Stimulated activated CD8-positive, alpha-beta memory T cell treated with anti-CD3 and anti-CD28 coated beads, Interleukin-4, amount 100 ng/mL, for 24 hours (primary cell): Measurements from ENCODE around the gene GIGYF2.

Experiments
- DNase-seq: peaks from one replicate; pipeline ENCODE4 v3.0.0-alpha.2; 2020; ENCODE audit warnings: low read depth

GIGYF2 gene

DNA sequence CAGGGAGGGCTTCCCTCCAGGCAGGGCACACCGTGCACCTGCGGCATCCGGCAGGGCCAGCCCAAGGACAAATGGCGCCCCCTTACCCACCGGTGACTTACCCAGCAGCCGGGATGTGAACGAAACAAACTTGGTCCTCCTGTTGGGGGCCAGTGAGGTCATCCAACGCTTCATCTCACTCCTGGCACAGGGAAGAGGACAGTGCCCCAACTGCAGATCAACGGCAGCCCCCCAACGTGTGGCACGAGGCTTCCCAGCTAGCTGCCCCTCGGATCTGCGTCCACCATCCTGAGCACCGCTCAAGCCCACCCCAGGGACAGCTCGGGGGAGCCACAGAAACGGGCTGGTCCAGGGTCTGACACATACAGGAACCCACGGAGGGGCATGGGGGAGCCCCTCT, 185.0 kb downstream of the GIGYF2 start:
- DNase-seq = no peak

DNA sequence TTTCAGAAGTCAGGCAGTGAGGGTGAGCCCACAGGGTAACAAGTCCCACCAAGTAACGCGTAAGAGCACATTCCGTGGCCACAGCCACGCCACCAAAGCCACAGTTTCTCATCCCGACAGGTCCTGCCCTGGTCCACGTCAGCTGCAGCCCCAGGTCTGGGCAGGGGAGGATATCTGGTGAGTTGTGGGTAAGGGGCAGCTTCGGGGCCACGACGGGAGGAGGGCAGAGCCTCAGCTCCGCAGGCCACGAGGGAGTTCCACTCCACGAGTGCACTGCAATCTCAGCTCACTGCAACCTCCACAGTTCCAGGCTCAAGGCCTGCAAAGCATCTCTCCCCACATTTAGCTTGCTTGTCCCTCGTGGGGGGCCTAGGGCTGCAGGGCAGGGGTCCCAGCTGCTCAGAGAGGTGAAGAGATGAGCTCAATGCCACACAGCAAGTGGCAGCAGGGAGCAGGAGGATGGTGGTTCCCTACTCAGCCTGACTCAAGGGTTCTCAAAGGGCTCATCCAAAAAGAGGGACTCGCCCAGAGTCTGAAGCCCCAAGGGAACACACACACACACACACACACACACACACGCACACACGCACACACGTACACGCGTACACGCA, 185.5 kb downstream of the GIGYF2 start:
- no peak for DNase-seq

DNA sequence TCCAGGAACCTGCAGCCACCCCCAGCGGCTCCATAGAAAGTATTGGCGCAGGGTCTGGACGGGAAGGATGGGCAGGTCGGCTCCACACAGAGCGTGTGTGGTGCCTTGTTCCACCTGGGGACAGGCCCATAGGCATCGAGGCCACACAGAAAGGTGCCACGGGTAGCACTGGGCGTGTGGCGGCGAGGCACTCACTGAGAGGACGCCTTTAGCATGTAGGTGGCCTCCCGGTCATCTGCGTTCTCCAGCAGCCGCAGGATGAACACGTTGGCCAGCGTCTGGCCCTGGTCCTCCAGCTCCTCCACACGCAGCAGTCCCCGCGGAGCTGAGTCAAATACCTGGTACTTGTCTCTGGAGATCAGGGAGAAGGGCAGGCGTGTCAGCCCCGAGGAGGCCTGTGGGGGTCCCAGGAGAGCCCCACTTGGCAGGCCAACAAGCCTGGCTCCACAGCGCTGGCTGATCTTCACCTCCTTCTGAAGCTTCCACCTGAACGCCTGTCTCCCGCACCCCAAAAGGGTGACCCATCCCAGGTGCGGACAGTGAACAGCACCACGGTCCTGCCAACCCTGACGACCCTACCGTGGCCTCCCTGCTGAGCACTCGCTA, 186.1 kb downstream of the GIGYF2 start:
- no peak for DNase-seq

DNA sequence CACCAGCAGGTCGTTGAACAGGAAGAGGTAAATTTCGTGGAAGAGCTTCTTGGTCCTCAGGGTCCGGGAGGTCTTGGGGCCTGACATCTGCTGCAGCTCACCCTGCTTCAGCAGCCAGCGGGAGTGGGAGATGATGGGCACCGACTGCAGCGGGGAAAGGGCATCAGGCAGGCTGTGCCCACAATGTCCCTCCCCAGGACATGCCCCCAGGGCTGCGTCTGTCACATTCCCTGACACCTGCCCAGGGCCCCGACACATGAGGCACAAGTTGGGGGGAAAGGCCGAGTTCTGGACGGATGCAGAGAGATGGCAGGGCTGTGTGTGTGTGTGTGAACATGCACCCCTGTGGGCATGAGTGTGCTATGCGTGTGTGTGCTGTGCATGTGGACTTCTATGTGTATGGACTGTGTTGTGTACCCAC, 186.9 kb downstream of the GIGYF2 start:
- no peak for DNase-seq

DNA sequence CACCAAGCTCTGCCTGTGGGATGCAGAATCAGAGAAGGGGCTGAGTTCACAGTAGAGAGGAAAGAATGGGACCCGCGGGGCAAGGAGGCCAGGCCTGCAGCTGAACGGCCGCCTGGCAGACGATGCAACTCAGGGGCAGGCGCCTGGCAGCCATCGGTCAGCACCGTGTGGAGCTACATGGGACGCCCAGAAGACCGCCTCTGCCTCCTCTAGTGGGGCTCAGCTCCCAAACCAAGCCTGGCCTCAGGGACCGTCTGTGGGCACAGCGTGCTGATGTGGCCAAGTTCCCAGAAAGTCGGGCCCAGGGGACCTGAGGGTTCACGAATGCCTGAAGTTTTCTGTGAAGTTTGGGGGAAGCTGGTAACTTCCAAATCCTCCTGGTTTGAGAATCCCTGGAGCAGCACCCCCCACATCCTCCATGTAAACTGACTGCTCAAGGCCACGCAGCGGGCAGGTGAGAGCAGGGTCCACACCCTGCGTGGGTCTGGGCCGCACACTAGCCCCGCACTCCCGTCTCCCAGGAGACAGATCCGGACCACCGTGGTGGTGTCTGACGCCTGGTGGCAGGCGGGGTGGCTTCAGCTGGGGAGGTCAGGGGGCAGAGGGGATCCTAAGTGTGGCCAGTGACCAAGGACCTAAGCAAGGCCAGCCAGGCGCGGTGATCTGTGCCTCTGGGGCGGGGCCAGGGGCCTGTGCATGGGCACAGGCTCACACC, 187.6 kb downstream of the GIGYF2 start:
- no peak for DNase-seq

DNA sequence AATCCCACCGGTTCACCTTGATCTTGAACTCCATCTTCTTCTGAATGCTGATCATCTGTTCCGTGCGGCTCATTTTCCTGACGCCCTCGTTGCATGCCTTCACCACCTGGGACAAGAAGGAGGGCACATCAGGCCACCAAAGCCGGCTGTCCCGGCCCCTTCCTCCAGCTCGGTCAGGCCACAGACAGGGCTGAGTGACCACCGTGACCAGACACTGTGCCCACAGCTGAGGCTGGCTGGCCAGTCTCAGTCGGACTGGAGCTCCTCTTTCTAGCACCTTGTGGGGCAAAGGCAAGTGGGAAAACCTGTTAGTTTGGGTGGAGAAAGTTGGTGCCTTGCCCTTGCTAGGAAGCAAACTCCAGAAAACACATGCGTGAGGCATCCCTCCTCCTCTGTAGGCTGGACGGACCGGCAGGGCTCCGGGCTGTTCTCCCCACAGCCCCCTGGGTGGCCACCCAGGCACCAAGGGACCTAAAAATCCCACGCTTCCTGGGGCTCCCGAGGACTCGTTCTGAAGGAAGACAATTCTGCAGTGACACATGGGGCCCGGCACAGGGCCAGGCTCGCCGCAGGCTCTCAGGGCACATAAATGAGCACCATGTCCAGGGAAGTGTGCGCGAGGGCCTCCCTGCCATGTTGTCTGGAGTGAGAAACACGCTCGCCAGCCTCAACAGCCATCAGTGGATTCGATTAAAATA, 188.3 kb downstream of the GIGYF2 start:
- no peak for DNase-seq

DNA sequence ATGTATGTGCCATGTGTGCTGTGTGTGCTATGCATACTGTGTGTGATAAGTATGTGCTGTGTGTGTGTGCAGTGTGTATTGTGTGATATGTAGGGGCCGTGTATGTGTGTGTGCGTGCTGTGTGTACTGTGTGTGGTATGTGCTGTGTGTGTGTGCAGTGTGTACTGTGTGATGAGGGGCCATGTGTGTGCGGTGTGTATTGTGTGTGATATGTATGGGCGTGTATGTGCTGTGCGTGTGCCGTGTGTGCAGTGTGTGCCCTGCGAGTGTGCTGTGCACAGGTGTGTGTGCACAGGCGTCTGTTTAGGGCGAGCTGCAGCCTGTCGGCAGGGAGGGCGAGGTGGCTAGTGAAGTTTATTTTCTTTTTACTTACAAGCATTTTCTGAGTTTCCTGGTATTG, 189.0 kb downstream of the GIGYF2 start:
- DNase-seq = no peak

DNA sequence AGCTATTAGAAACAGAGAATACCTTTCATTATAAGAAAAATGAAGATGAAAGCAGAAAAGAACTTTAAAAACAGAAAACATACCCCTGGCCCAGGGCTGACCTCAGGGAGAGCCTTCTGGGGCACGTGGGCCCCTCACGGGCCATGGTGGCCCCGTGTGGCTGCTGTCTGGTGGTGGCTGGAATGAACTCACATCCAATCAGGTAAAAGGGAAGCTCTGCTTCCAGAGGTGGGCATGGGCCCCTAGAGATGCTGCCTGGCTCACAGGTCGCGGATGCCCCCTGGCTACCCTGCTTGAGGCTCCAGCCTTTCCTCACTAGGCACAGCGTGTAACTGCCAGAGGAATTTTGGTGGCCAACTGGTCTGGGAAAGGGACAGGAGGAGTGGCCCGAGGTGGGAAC, 189.5 kb downstream of the GIGYF2 start:
- no peak for DNase-seq

DNA sequence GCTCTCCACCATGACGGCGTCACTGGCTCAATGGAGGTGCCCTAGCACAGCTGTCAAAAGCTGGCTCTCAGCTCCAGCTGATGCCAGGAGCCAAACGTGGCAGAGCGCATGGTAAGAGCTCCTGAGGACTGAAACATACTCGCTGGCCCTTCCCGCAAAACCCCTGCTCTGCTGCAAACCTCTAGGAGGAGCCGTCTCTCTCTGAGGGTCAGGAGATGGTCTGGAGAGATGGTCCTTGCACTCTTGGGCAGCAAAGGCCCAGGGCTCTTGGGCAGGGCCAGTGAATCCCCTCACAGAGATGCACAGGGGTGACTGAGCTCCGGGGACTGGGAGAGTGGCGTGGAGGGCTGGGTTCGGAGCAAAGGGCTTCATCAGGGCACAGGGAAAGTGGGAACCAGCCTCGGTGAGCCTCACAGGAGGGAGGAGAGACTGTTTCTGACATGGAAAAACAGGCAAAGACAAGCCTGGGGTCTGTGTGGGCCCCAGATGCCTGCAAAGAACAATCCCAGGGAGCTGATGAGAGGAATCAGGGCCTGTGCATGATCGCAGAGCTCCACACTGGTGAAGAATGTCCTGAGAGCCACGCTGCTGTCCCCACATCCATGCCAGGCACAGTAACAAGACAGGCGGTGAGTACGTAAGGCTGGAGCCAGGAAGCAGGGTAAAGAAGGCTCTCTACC, 190.2 kb downstream of the GIGYF2 start:
- no peak for DNase-seq

DNA sequence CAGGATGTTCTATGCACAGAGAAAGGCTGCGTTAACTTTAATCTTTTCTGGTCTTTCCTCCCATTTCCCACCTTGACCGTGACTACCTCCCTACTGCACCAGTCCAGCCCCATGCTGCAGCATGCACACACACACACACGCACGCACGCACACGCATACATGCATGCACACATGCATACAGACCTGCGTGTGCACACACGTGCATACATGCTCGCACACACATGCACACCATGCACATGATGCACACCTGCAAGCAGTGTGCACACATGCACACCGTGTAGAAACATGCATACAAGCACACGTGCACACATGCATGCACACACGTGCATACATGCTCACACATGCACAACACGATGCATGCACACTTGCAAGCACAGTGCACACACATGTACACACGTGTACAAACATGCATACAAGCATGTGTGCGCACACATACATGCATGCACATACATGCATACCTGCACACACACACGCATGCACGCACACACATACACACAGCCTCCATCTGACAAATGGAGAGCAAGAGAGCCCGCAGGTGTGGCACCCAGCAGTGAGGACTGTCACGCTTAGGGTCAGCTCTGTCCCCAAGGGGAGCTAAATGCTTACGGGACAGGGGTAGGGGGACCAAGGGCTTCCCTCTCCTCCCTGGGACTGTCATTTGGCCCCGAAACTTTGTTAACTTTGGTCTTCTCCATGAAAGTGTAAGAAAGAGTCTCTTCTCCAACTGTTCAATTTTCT, 191.1 kb downstream of the GIGYF2 start:
- no peak for DNase-seq

DNA sequence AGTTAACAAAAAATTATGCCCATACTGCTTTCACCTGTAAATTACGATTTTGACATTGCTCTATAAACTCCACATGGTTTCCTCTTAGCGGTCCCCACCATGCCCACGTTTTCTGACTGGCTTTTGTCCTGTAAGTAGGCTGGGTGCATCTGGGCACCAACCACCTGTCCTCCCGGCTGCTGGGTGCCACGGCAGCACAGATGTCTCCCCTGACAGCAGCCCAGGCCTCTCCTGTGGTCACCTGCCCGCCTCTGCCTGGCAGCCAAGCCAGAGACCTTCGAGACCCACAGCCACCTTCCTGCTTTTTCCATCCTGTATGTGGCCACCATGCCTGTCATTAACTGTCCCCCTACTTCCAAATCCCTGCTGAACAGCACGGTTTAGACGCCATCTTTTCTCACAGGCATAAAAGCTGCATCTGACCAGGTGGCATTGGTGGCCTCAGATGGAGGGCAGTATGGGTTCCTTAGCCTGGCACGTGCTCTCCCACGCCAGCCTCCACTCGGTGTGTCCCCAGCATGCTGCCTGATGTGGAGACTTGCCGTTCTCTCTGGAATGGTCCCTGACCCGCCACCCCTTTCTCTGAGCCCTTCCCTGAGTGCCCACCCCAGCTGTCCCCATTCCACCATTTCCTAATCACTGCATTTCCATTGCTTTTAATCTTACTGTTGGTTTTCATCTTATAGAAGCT, 191.9 kb downstream of the GIGYF2 start:
- DNase-seq = no peak

DNA sequence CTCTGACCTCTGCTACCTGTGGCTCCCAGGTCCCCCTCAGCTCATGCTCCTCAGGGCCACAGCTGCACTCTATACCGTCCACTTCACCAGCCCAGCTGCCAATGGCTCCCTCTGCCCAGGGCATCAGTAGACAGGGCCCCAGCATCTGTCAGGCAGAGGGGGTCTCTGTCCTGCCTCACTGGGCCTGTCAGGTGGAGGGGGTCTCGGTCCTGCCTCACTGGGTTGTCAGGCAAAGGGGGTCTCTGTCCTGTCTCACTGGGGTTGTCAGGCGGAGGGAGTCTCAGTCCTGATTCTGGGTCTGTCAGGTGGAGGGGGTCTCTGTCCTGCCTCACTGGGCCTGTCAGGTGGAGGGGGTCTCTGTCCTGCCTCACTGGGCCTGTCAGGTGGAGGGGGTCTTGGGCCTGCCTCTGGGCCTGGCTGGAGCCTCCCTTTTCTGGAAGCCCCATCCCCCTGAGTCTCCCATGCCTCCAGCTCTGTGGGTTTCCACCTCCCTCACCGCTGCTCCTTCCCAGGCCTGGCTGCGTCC, 192.8 kb downstream of the GIGYF2 start:
- no peak for DNase-seq

DNA sequence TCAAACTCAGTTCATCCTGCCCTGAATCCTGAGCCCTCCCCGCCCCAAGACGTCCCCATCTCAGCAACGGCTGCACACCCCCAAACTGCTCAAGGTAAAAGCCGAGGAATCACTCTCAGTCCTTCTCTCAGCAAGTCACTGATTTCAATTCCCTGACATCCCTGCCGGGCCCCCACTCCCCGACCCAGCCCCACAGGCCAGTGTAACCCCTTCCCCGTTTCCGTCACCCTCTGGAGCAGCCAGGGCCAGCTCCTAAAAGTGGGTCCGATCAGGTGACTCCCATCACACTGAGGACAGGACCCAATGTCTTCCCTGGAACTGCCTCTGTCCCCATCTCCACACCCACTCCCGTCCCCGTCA, 193.4 kb downstream of the GIGYF2 start:
- no peak for DNase-seq

DNA sequence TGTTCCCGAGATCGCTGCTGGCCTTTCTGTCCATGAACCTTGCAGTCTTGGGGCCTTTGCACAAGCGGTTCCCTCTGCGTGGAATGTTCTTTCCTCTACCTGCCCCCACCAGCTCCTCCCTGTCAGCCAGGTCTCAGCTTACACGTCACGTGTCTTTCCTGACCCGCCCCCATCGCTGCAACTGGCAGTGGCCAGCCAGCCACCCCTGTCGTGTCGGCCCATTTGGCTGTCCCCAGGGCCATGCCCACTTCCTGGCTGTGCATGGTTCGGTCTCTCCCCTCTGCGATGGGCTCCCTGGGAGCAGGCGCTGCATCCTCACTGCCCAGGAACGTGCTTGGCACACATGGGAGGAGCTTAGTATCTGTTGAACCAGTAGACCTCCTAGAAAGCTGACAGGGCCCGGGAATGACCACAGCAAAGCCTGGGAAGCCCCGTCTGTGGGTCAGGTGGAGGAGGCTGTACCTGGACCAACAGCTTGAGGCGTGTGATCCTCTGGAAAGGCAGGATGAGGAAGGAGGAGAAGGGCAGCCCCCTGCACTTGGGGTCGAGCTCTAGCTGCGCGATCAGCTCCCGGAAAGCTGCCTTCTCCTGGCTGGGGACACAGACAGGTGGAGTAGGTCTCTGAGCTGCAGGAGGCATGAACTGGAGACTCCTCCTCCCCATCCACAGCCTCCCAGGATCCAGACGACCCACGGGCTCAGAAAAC, 193.9 kb downstream of the GIGYF2 start:
- no peak for DNase-seq

DNA sequence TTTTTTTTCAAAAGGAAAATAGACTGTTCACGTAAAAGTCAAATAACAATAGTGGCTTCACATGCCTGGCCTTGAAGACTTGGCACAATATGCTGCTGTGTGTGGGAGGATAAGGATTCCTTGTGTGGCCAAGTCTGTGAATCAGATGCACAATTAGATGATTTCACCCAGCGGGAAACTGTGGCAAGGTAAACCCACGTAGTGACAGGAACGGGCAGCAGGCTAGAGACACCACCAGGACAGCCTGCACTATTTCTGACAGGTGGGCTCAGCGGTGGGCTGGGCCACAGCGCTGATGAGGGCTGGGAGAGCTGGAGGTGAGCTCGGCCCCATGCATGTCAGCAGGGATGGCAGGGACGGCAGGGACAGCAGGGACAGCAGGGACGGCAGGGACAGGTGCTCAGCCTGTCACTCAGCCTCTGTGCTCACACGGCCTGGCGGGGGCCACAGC, 194.5 kb downstream of the GIGYF2 start:
- no peak for DNase-seq

DNA sequence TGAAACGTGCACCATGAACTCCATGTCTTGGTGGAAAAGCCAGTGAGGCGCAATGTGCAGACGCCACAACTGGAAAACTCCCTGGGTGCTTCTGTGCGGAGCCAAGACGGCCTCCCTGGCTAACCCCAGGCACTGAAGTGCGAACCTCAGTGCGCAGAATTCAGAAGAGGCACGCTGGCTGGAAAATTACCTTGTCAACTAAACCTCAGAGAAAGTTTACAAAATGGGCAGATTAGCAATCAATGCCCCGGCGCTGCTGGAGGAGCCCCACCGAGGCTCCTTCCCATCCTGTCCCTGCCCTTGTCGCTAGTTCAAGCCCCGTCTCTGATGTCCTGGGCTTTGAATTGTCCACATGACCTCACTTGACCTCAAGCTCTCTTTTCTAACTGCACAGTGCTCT, 195.1 kb downstream of the GIGYF2 start:
- DNase-seq = no peak

DNA sequence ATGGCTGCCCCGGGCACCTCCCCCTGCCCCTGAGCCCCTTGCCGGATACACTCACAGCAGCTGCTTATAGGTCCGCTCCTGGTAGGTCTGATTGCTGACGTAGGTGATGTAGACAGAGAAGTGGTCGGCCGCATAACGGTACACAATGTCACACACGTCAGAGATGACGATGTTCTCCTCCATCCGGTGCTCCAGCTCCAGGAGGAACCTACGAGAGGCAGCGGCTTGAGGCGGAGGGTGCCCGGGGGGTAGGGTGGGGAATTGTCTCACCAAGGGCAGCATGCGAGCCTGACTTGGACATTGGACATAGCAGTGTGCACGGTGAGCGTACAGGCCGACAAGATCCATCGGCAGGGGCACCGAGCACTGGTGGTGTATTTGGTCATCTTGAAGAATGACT, 195.7 kb downstream of the GIGYF2 start:
- DNase-seq = no peak

DNA sequence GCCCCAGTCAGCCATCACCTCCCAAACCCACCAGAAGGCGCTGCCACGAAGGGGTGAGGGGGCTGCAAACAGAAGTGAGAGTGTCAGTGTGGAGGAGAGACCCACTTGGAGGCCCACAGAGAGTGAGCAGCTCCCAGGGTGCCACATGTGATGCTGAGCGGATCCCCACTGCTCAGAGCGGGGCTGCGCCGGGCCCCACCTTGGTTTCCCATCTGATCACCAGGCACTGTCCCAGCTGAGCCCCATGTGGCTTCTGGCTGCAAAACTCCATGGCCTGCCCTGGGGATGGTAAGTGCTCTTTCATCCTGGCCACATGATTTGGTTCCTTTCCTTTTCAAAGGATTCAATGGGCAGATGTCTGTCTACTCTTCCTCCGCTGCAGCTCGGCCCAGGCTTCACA, 196.7 kb downstream of the GIGYF2 start:
- DNase-seq = no peak

DNA sequence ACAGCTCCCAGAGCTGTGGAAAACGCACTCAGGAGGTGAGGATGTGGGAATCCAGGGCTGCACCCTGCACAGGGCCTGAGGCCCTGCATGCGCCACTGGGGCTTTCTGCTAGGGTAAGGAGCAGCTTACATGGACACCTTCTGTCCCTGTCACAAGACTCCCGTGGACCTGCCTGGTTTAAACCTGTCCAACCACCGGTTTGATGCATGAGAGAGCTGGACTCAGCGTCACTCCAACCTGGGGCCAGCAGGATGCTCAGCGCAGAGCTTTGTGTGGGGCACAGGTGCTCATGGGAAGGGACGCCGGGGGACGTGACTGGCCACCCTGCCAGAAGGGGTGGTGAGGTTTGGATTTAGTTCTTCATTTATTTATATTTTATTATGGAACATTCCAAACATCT, 197.1 kb downstream of the GIGYF2 start:
- no peak for DNase-seq

DNA sequence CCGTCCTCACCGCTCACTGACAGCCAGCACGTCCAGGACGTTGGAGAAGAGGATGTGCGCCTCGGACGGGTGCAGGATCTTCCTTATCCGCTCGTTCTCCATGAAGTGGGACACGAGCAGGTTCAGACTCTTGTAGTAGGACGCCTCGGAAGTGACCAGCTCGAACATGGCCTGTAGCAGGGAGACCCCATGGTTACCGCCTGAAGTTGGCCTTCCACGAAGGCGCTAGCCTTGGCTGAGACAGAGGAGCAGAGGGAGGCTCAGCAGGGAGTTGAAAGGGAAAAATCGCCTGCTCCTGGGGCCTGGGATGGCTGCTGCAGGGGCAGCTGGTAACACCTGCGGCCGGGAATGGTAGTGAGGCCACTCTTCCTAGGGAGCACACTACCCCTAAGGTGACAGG, 197.6 kb downstream of the GIGYF2 start:
- DNase-seq = no peak
